ENCODE data around the gene TRIM10.
"Not testable (repeated sequence)": the region's sequence is repeated elsewhere in the genome, so short reads cannot be mapped to it uniquely, and the experiment has no call there.

The TRIM10 gene

DNA sequence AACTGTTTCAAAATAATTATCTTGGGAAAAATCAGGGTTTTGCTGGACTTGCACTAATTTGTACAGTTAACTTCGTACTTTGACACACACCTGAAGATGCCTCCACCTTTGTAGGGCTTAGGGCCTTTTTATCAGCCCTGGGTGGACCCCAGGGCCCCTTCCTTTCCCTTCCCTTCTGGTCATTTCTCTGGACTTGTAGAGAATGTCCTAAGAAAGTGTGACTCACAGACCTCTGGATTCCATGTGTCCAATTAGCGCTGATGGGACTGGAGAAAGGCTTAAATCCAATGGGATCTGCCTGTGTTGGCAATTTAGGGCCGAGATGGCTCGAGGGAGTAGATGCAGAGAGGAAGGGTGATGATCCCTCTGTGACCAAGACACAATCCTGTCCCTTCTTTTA is 11.7 kb upstream of the TRIM10 start:
- DNase-seq (ENCODE audit: low read depth): no peak

DNA sequence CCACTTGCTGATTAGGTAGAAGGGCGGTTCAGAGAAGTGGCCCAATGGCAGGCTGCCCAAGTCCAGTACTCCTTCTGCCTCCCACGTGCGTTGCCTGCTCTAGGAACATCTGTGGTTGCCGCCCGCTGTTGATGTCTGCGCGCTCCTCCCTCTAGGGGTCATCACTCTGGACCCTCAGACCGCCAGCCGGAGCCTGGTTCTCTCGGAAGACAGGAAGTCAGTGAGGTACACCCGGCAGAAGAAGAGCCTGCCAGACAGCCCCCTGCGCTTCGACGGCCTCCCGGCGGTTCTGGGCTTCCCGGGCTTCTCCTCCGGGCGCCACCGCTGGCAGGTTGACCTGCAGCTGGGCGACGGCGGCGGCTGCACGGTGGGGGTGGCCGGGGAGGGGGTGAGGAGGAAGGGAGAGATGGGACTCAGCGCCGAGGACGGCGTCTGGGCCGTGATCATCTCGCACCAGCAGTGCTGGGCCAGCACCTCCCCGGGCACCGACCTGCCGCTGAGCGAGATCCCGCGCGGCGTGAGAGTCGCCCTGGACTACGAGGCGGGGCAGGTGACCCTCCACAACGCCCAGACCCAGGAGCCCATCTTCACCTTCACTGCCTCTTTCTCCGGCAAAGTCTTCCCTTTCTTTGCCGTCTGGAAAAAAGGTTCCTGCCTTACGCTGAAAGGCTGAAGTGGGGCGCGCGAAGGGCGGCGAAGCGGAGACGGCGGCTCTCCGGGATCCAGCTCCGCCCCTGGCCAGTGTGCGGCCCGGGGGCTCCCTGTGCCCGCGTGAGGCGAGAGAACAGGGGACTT is 10.9 kb upstream of the TRIM10 start:
- DNase-seq (ENCODE audit: low read depth): no peak

DNA sequence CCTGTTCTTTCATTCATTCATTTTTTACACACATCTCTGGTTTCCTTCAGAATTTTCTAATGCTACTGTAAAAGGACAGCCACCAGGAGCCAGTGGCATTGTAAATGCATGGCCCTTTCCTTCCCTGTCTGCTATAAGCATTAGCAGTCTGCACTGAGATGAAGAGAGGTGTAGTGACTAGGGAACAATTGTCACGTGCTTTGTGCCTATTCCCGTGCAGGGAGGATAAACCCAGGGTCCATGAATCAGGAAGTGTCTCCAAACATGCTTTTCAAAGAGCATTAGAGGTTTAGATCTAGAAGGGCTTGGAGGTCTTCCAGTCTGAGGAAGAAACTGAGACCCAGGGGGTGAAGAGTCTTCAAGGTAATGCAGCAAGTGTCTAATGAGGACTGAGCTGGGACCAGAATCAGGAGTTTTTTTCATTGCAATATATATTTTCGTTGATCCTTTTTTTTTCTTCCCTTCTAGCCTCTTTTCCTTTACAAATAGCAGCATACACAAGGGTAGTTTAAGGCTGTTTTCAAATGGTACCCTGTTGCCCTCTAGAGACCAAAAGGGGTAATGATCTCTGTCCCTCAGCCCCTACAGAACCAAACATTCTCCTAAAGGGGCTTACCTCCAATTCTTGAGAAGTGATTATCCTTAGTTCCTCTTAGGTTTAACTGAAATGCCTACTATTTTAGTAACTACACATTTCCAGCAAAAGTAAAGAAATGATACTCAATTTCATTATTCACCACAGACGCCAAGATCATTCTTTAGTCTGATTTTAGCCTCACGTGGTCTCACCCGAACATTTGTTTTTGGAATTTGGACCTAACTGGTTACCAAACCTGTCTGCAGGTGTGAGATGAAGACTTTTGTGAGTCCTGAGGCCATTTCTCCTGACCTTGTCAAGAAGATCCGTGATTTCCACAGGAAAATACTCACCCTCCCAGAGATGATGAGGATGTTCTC is 8.9 kb upstream of the TRIM10 start:
- peak; percentile 44 for DNase-seq (ENCODE audit: low read depth)

GRCh38 chr6:30168741-30169140 is 7.7 kb upstream of the TRIM10 start:
- no peak for DNase-seq (ENCODE audit: low read depth)

GRCh38 chr6:30167101-30167500 is 6.1 kb upstream of the TRIM10 start:
- DNase-seq (ENCODE audit: low read depth): no peak

DNA sequence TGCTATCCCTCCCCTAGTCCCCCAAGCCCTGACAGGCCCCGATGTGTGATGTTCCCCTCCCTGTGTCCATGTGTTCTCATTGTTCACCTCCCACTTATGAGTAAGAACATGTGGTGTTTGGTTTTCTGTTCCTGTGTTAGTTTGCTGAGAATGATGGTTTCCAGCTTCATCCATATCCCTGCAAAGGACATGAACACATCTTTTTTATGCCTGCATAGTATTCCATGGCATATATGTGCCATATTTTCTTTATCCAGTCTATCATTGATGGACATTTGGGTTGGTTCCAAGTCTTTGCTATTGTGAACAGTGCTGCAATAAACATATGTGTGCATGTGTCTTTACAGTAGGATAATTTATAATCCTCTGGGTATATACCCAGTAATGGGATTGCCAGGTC is 4.2 kb upstream of the TRIM10 start:
- not testable (repeated sequence) for DNase-seq (ENCODE audit: low read depth)

DNA sequence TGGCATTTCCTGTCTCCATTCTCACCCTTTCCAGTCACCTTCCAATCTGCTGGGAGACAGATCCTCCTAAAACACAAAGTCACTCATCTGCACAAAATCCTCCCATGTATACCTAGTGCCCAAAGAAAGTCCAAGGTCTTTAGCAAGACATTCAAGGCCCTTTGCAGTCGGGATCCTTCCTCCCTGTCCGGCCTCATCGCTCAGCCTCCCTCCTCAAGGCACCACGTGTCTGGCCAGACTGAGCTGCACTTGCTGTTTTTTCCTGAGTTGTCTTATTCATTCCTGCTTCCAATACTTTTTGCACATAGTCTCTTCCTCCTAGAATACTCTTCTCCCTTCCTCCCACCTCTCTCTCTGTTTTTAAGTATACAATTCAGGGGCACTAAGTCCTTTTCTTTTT is 3.7 kb upstream of the TRIM10 start:
- DNase-seq (ENCODE audit: low read depth): no peak

- DNase-seq (ENCODE audit: low read depth): no peak
Measured at GRCh38 chr6:30163918-30164654, 3.1 kb upstream of the TRIM10 start.

DNA sequence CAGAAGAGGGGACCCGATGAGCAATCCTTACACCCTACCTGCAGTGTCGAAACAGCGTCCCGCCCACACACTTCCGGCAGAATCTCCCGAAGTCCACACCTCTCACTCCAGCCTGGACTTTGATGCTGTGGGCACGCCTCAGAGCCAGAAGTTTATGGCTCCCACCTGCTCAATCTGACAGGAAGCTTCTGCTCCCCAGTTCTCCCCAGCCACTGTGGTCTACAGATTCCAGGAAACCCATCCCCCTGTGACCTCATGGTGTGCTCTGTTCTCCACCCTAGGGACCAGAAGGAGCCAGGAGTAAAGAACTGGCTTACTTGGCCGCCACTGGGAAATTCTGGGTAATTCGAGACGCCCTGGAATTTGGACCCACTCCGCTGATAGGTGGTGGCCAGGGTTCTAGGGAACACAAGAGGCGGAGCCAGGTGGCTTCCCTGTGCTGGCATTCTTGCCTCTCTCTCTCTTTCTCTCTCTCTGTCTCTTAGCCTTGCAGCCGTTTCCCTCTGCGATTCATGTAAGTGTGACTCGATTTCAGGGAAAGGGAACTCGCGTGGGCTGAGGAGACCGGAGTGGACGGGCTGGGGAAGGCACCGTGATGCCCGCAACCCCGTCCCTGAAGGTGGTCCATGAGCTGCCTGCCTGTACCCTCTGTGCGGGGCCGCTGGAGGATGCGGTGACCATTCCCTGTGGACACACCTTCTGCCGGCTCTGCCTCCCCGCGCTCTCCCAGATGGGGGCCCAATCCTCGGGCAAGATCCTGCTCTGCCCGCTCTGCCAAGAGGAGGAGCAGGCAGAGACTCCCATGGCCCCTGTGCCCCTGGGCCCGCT is 2.3 kb upstream of the TRIM10 start, which contains the start of gene TRIM15:
TSS of gene TRIM15 (plus strand) at position 457 of the 828 bp plus-strand sequence. CDS start at position 596, 139 bp downstream.
- no peak for DNase-seq (ENCODE audit: low read depth)

DNA sequence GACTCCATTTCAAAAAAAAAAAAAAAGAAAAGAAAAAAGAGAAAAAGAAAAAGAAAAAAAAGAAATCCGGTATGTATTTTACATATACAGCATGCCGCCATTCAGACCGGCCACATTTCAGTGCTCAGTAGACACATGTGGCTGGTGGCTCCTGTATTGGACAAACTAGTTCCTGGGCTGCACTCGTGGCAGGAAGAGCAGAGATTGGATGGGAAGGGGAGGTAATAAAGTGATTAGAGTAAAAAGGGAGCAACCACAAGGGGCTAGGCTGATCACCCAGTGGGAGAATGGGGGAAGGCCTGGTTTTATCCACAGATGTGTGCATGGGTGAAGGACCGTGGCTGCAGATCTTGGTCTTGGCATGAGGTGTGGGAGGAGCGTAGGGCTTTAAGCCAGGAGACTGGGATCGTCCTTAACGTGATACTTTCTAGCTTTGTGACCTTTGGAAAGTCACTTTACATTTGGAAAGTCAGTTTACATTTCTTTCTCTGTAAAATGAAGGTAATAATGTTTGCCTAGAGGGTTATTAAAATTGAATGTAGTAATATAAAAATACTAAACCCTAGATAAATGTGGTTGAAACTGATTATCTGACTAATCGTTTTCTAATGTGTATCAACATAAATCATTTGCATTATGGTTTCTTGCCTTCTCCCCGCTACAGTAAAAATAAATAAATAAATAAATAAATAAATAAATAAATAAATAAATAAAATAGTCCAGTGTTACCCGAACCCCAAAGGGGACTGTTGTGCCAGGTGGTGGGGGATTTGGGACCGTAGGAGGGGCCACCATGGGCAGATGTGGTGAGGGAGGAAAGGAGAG is 1.5 kb upstream of the TRIM10 start:
- no peak for DNase-seq (ENCODE audit: low read depth)

DNA sequence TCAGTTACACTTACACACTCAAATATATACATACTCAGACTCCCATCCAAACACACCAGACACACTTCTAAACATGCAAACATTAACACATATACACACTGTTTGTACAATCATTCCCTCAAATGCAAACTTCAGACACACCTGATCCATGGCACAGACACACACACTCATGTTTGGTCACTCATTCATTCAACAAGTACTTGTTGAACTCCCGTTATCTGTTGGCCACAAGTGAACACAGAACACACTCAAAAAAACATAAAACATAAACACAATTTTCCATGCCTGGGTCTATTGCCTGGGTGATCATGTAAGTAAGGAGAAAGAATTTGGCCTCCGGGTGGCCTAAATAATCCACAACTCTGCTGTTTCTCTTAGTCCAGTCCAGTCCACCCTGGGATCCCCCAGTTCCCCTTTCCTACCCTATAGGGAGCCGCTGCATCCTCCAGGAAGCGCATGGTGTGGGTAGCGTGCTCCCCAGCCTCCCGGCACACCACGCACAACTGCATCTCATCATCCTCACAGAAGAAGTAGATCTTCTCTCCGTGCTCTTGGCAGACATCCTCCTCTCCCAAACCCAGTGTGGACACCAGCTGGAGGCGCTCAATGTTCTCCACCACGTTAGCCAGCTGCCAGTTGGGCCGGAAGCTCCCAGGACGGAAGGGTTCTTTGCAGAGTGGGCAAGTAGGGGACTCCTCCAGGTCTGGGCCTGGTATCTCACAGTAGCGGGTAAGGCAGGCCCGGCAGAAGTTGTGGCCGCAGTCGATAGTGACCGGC is 815 bp downstream of the TRIM10 start:
- DNase-seq (ENCODE audit: low read depth): no peak

DNA sequence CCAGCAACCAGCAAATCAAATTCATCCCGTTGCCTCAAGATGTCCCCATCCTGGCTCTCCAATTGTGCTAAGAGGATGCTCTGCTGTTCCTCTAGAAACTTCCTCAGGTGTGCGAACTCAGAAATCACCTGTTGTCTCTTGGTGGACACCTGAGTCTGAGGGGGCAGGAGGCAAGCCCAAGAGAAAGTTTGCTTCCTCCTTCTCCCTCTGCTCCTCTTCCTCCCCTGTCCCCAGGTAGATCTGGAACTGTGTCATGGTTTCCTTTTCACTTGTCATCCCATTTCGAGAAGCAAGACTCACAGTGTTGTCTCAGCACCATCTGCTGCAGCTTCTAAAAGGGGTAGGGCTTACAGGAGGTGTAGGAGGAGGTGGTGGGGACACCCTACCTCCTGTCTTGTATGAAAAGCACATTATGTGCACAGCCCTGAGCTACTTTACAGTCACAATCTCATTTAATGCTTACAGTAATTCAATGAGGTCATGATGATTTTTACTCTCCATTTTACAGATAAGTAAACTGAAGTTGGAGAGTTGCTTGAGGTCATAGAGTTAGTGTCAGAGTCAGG is 2.5 kb downstream of the TRIM10 start:
- DNase-seq (ENCODE audit: low read depth): no peak

DNA sequence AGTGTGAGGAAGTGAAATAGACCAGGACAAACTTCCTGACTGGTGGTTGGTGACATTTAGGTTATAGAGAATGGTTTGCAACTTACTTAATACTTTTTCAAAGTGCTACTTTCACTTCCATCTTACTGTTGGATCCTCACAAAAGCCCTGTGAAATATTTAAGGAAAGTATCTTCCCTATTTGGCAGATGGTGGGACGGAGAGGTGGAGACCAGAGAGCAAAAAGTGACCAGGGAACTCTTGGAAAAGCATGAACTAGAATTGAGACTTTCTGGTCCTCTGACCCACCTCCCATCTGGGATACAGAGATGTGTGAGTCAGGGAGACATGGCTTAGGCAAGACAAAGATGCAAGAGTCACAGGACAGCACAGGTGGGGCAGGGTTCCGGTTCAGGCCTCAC is 3.0 kb downstream of the TRIM10 start:
- DNase-seq (ENCODE audit: low read depth): no peak

DNA sequence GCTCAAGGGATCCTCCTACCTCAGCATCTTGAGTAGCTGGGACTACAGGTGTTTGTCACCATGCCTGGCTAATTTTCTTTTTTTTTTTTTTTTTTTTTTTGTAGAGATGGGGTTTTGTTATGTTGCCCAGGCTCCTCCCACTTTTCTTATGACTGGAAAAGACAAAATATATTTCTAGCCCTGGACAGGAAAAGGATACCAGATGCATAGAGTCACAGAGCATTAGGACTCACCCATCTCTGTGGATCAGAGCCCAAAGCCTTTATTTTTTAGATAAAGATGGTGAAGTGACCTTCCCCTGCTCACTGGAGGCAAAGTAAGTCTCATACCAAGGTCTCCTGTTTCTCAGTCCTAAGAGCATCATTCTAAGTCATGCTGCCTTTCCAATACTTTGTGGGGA is 3.4 kb downstream of the TRIM10 start:
- DNase-seq (ENCODE audit: low read depth): no peak

GRCh38 chr6:30156774-30157173 is 4.2 kb downstream of the TRIM10 start:
- DNase-seq (ENCODE audit: low read depth): no peak

- peak; percentile 16 for DNase-seq (ENCODE audit: low read depth)
Measured at GRCh38 chr6:30156262-30156599, 4.8 kb downstream of the TRIM10 start.

- DNase-seq (ENCODE audit: low read depth): no peak
Measured at GRCh38 chr6:30155520-30156261, 5.3 kb downstream of the TRIM10 start.

GRCh38 chr6:30154709-30155519 is 6.1 kb downstream of the TRIM10 start:
- DNase-seq (ENCODE audit: low read depth): peak; percentile 82
